IMR-90 (cell line): ENCODE measurements around the gene EPN2. TPM values are rescaled to one million over a fixed set of nuclear protein-coding genes. Genes with fewer than 3 reads are reported as not detected.

ENCODE experiments used
- ATAC-seq: fragments of 200-7000 bp; cut with Tn5 transposase; 2 replicates; pipeline ENCODE4 v1.9.1; 2020; ENCODE audit warnings: low read depth, mild to moderate bottlenecking, moderate library complexity
- BruUV-seq: library from RNA; stranded (reverse); fragments of 400-500 nt; replicated peaks from 2 replicates; lab custom pipeline; 2021; lab: Mats Ljungman, UMichigan
- CTCF ChIA-PET: fragments of 300-600 bp; formaldehyde crosslinking; extraction: SDS; loops from one replicate; lab custom pipeline; 2021; ENCODE audit warnings: antibody characterized with exemption; lab: Yijun Ruan, JAX
- POLR2A ChIA-PET: fragments of 300-600 bp; sonication (Branson Sonifier 250); formaldehyde crosslinking; loops from one replicate; lab custom pipeline; 2022; ENCODE audit warnings: antibody characterized with exemption; ENCODE audit not compliant: unreplicated experiment; lab: Charles Lee
- DNase-seq: peaks from one replicate; pipeline ENCODE4 v3.0.0; 2013
- H2AFZ ChIP-seq: replicated peaks from 2 replicates; pipeline ENCODE3; 2013; ENCODE audit warnings: low read length, mild to moderate bottlenecking; ENCODE audit not compliant: poor library complexity
- H2AK5ac ChIP-seq: 2 replicates; pipeline ENCODE4 v1.6.1; 2013; ENCODE audit warnings: low read depth, low read length, inconsistent platforms
- H2AK9ac ChIP-seq: replicated peaks from 2 replicates; pipeline ENCODE3; 2013; ENCODE audit warnings: mild to moderate bottlenecking, low read depth, low read length, moderate library complexity; ENCODE audit not compliant: poor library complexity
- H2BK120ac ChIP-seq: 2 replicates; pipeline ENCODE4 v1.6.1; 2013; ENCODE audit warnings: low read depth, low read length, inconsistent platforms
- H2BK15ac ChIP-seq: 3 replicates; pipeline ENCODE4 v1.6.1; 2013; ENCODE audit warnings: low read depth, low read length, inconsistent platforms
- H2BK20ac ChIP-seq: 2 replicates; pipeline ENCODE4 v1.6.1; 2013; ENCODE audit warnings: low read depth, mild to moderate bottlenecking, inconsistent platforms, low read length, moderate library complexity
- H2BK5ac ChIP-seq: 2 replicates; pipeline ENCODE4 v1.6.1; 2013; ENCODE audit warnings: mild to moderate bottlenecking, low read depth, low read length, inconsistent platforms; ENCODE audit not compliant: poor library complexity, severe bottlenecking
- H3K14ac ChIP-seq: replicated peaks from 2 replicates; pipeline ENCODE4 v1.6.1; 2013; ENCODE audit warnings: low read depth, low read length, inconsistent platforms
- H3K18ac ChIP-seq: 2 replicates; pipeline ENCODE4 v1.6.1; 2013; ENCODE audit warnings: low read depth, low read length, control low read depth
- H3K23ac ChIP-seq: 2 replicates; pipeline ENCODE4 v1.6.1; 2013; ENCODE audit warnings: low read depth, low read length, inconsistent platforms
- H3K27ac ChIP-seq: 2 replicates; pipeline ENCODE4 v1.5.1; 2013; ENCODE audit warnings: mild to moderate bottlenecking, control low read depth, low read length; ENCODE audit not compliant: insufficient read depth
- H3K27me3 ChIP-seq: 2 replicates; pipeline ENCODE4 v1.6.1; 2013; ENCODE audit warnings: low read length; ENCODE audit not compliant: control insufficient read depth, insufficient read depth
- H3K36me3 ChIP-seq: 2 replicates; pipeline ENCODE4 v1.6.1; 2013; ENCODE audit warnings: low read length, mixed read lengths; ENCODE audit not compliant: control insufficient read depth, insufficient read depth
- H3K4ac ChIP-seq: 2 replicates; pipeline ENCODE4 v1.6.1; 2013; ENCODE audit warnings: low read depth, low read length, inconsistent platforms
- H3K4me1 ChIP-seq: 2 replicates; pipeline ENCODE4 v1.6.1; 2013; ENCODE audit warnings: low read length, mixed read lengths; ENCODE audit not compliant: control insufficient read depth, insufficient read depth
- H3K4me2 ChIP-seq: 2 replicates; pipeline ENCODE4 v1.6.1; 2013; ENCODE audit warnings: low read depth, mild to moderate bottlenecking, control low read depth, low read length, moderate library complexity
- H3K4me3 ChIP-seq: 2 replicates; pipeline ENCODE4 v1.5.1; 2013; ENCODE audit warnings: low read depth, mild to moderate bottlenecking, control low read depth, low read length, moderate library complexity; ENCODE audit not compliant: insufficient read depth
- H3K56ac ChIP-seq: 2 replicates; pipeline ENCODE4 v1.6.1; 2013; ENCODE audit warnings: low read length, inconsistent platforms; ENCODE audit not compliant: insufficient read depth; ENCODE audit errors: extremely low read depth
- H3K79me1 ChIP-seq, 2 experiments: 2 replicates each; pipeline ENCODE4 v1.6.1; 2013; ENCODE audit warnings: low read length in 2 of 2, inconsistent platforms in 1 of 2, low read depth in 1 of 2
- H3K9ac ChIP-seq: 2 replicates; pipeline ENCODE4 v1.6.1; 2013; ENCODE audit warnings: low read depth, low read length, control low read depth
- H3K9me1 ChIP-seq: 2 replicates; pipeline ENCODE4 v1.6.1; 2013; ENCODE audit warnings: low read length, inconsistent platforms; ENCODE audit not compliant: insufficient read depth
- H3K9me3 ChIP-seq: 2 replicates; pipeline ENCODE4 v1.6.1; 2013; ENCODE audit warnings: low read length; ENCODE audit not compliant: control insufficient read depth, insufficient read depth
- H4K20me1 ChIP-seq: 2 replicates; pipeline ENCODE4 v1.6.1; 2013; ENCODE audit warnings: low read length, inconsistent platforms; ENCODE audit not compliant: insufficient read depth
- H4K5ac ChIP-seq: 2 replicates; pipeline ENCODE4 v1.6.1; 2013; ENCODE audit warnings: mild to moderate bottlenecking, low read depth, low read length, control low read depth
- H4K8ac ChIP-seq, 2 experiments: 2 replicates each; pipeline ENCODE4 v1.6.1; 2013; ENCODE audit warnings: low read depth in 2 of 2, low read length in 2 of 2, control low read depth in 1 of 2, inconsistent platforms in 1 of 2
- H4K91ac ChIP-seq: 2 replicates; pipeline ENCODE4 v1.6.1; 2013; ENCODE audit warnings: low read depth, low read length, inconsistent platforms; ENCODE audit not compliant: insufficient read depth
- BHLHE40 ChIP-seq: fragments of 150-350 bp; IDR thresholded peaks from 2 replicates; pipeline ENCODE4 v1.6.1; 2016; ENCODE audit warnings: mild to moderate bottlenecking, low read depth, low read length
- CEBPB ChIP-seq: IDR thresholded peaks from 2 replicates; pipeline ENCODE4 v1.6.1; 2012; ENCODE audit warnings: low read depth, low read length, improper control_type of control experiment
- CHD1 ChIP-seq: IDR thresholded peaks from 2 replicates; pipeline ENCODE4 v1.6.1; 2012; ENCODE audit warnings: low read depth, low read length, improper control_type of control experiment
- CTCF ChIP-seq: conservative IDR thresholded peaks from 2 replicates; pipeline ENCODE4 v1.5.1; 2012; ENCODE audit warnings: mild to moderate bottlenecking, low read depth, low read length, improper control_type of control experiment
- FOS ChIP-seq: fragments of 150-350 bp; IDR thresholded peaks from 2 replicates; pipeline ENCODE4 v1.6.1; 2016; ENCODE audit warnings: low read depth, low read length
- MAFK ChIP-seq: IDR thresholded peaks from 2 replicates; pipeline ENCODE4 v1.6.1; 2012; ENCODE audit warnings: low read depth, low read length, improper control_type of control experiment
- MAZ ChIP-seq: IDR thresholded peaks from 2 replicates; pipeline ENCODE4 v1.6.1; 2012; ENCODE audit warnings: low read depth, mild to moderate bottlenecking, low read length, improper control_type of control experiment, moderate library complexity, borderline replicate concordance
- MXI1 ChIP-seq: IDR thresholded peaks from 2 replicates; pipeline ENCODE4 v1.6.1; 2012; ENCODE audit warnings: low read depth, mild to moderate bottlenecking, low read length, moderate library complexity, borderline replicate concordance
- NFE2L2 ChIP-seq: fragments of 150-350 bp; IDR thresholded peaks from 2 replicates; pipeline ENCODE4 v1.6.1; 2016; ENCODE audit warnings: low read depth, mild to moderate bottlenecking, low read length
- POLR2A ChIP-seq: IDR thresholded peaks from 2 replicates; pipeline ENCODE4 v1.6.1; 2012; ENCODE audit warnings: mild to moderate bottlenecking, low read depth, low read length
- RAD21 ChIP-seq: IDR thresholded peaks from 2 replicates; pipeline ENCODE4 v1.6.1; 2012; ENCODE audit warnings: low read length, improper control_type of control experiment
- RCOR1 ChIP-seq: IDR thresholded peaks from 2 replicates; pipeline ENCODE4 v1.6.1; 2012; ENCODE audit warnings: mild to moderate bottlenecking, low read length, improper control_type of control experiment; ENCODE audit not compliant: insufficient replicate concordance
- RFX5 ChIP-seq: IDR thresholded peaks from 2 replicates; pipeline ENCODE4 v1.8.0; 2012; ENCODE audit warnings: low read depth, mild to moderate bottlenecking, low read length, moderate library complexity
- SMC3 ChIP-seq: fragments of 150-350 bp; IDR thresholded peaks from 2 replicates; pipeline ENCODE4 v1.6.1; 2016; ENCODE audit warnings: low read depth, mild to moderate bottlenecking, antibody characterized with exemption, low read length, moderate library complexity
- USF2 ChIP-seq: fragments of 150-350 bp; IDR thresholded peaks from 2 replicates; pipeline ENCODE4 v1.6.1; 2017; ENCODE audit warnings: mild to moderate bottlenecking, antibody characterized with exemption, low read length, low read depth
- WGBS, 2 experiments: methylation state at CpG; one replicate each; pipeline versions ENCODE4 v1.1.5 to v1.1.7; 2013; ENCODE audit warnings: missing lambda C conversion rate in 2 of 2; ENCODE audit not compliant: insufficient read length in 1 of 2; ENCODE audit errors: extremely low coverage in 2 of 2; 5-methylcytosine and 5-hydroxymethylcytosine counted together
- dilution Hi-C: fragments of 300-500 bp; cut with HindIII; formaldehyde crosslinking; loops from one replicate; pipeline ENCODE4 v1.14.3; 2018; ENCODE audit warnings: low sequenced_read_pairs; ENCODE audit not compliant: unreplicated experiment
- in situ Hi-C: fragments of 300-500 bp; cut with MboI; formaldehyde crosslinking; loops from 3 replicates; pipeline ENCODE4 v1.14.3; 2019; ENCODE audit warnings: low sequenced_read_pairs, inconsistent platforms, mixed read lengths
- intact Hi-C: fragments of 100-400 bp; cut with micrococcal nuclease; formaldehyde crosslinking; loops from 2 replicates; pipeline ENCODE4 v1.10.0; 2022
- polyA plus RNA-seq, 3 experiments: library from polyadenylated mRNA; depleted of rRNA; stranded (reverse); fragments of >200 nt; gene quantifications; 2 replicates each; pipeline ENCODE4 v1.2.3, GENCODE V29; 2012; ENCODE audit warnings: low replicate concordance in 1 of 3
- total RNA-seq: library from RNA; depleted of rRNA; stranded (reverse); fragments of >200 nt; gene quantifications from 2 replicates; pipeline ENCODE4 v1.2.3, GENCODE V29; 2012
- TF ChIP-seq, protein P1 (sequence below): fragments of 150-350 bp; IDR thresholded peaks from 2 replicates; pipeline ENCODE4 v1.6.1; 2016; ENCODE audit warnings: low read depth, mild to moderate bottlenecking, low read length, moderate library complexity, borderline replicate concordance

Gene EPN2
- total and polyA plus RNA-seq, 2 of the 4 experiments (the other 2 are of a cell fraction), result 14.9 to 25.3 TPM

DNA sequence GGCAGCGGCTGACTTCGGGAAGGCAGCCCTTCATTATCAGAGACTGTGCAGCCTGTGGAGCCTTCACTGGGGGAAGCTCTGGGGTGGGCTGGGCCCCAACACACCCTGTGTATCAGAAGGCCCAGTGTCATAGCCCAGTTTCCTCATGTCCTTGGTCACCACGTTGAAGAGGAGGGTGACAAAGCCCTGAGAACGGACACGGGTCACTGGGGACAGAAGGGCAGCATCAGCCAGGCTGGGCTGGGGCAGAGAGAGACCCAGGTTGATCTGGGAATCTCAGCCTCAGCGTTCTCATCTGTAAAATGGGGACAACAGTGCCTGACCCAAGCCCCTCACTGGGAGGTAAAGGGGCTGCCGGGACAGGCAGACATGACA lies 106.1 kb downstream of the EPN2 start:
- no TSS peak for BruUV-seq
- in situ Hi-C loops, result no loop called here

More for the DNA sequence above, 106.1 kb downstream of the EPN2 start:
- ChIA-PET POLR2A (no interaction called here), CTCF (no interaction called here)
- H2BK20ac ChIP-seq, result no peak overlapping the region
- H2AK9ac ChIP-seq, result no peak overlapping the region
- H3K4me3 ChIP-seq, result no peak overlapping the region
- peak overlapping the region; percentile 50 for H2AK5ac ChIP-seq
- H3K27ac ChIP-seq, result no peak overlapping the region
- no peaks in the 10 kb centered on the region for H3K36me3 ChIP-seq
- H3K27me3 ChIP-seq, result no peaks in the 10 kb centered on the region
- H4K8ac ChIP-seq, result no peak overlapping the region
- DNase-seq, result no peak
- no peak overlapping the region for H3K14ac ChIP-seq
- H3K23ac ChIP-seq, result no peak overlapping the region
- no peak overlapping the region for H2BK15ac ChIP-seq
- peaks cover 24% of the 10 kb centered on the region for H3K9me1 ChIP-seq
- peak overlapping the region; percentile 24; the same call in 1 of the 2 replicates for H4K91ac ChIP-seq
- no peak overlapping the region for H2BK5ac ChIP-seq
- no peak overlapping the region for H3K4me2 ChIP-seq
- intact Hi-C loops, result no loop called here
- H3K18ac ChIP-seq, result no peak overlapping the region
- H4K5ac ChIP-seq, result no peak overlapping the region
- H2BK120ac ChIP-seq, result no peak overlapping the region
- dilution Hi-C loops, result no loop called here
- peaks cover 0 to 4% of the 10 kb centered on the region in 2 experiments; a peak in 1 of 4 replicates for H3K79me1 ChIP-seq
- H3K56ac ChIP-seq, result no peak overlapping the region
- H3K4me1 ChIP-seq, result peaks cover 26% of the 10 kb centered on the region
- no peak for ATAC-seq
- H2AFZ ChIP-seq, result no peak overlapping the region
- WGBS, 2 experiments, result 87% methylated on average over 4 of the region's 7 CpGs; no CpG with 5 or more reads in 1 of the 2 experiments
- TF ChIP-seq POLR2A (no peak), RAD21 (no peak), USF2 (no peak), NFE2L2 (no peak), CEBPB (no peak), CHD1 (no peak), FOS (no peak), MXI1 (no peak), MAZ (no peak), CTCF (no peak), SMC3 (no peak), RFX5 (no peak), RCOR1 (no peak), MAFK (no peak), BHLHE40 (no peak)
- TF ChIP-seq, protein P1, sequence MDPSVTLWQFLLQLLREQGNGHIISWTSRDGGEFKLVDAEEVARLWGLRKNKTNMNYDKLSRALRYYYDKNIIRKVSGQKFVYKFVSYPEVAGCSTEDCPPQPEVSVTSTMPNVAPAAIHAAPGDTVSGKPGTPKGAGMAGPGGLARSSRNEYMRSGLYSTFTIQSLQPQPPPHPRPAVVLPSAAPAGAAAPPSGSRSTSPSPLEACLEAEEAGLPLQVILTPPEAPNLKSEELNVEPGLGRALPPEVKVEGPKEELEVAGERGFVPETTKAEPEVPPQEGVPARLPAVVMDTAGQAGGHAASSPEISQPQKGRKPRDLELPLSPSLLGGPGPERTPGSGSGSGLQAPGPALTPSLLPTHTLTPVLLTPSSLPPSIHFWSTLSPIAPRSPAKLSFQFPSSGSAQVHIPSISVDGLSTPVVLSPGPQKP, result no peak
- H3K9me3 ChIP-seq, result no peaks in the 10 kb centered on the region
- no peak overlapping the region for H3K9ac ChIP-seq
- H3K4ac ChIP-seq, result no peak overlapping the region
- H4K20me1 ChIP-seq, result peaks cover 8% of the 10 kb centered on the region
